Measurements from ENCODE around the gene LVRN.

LVRN gene

GRCh38 chr5:116075191-116075831 is 113.0 kb downstream of the LVRN start:
- Mint-ChIP-seq H3K36me3 (no peaks in the 10 kb centered on the region), H3K9me3 (ENCODE audit: low read depth) (peaks cover 9% of the 10 kb centered on the region), H3K4me3 (peak overlapping the region; percentile 76), H3K27ac (peak overlapping the region; percentile 75), H3K4me1 (ENCODE audit: low read depth) (peaks cover 22% of the 10 kb centered on the region), H3K27me3 (peaks cover 13% of the 10 kb centered on the region)

GRCh38 chr5:116076496-116076895 is 114.2 kb downstream of the LVRN start:
- Mint-ChIP-seq H3K27ac (peak overlapping the region; percentile 82), H3K9me3 (ENCODE audit: low read depth) (peaks cover 9% of the 10 kb centered on the region), H3K4me1 (ENCODE audit: low read depth) (peaks cover 25% of the 10 kb centered on the region), H3K36me3 (peaks cover 3% of the 10 kb centered on the region), H3K27me3 (peaks cover 9% of the 10 kb centered on the region), H3K4me3 (peak overlapping the region; percentile 76)
